NK-92 (cell line): ENCODE data around the gene ZDHHC3.
"Not testable (repeated sequence)": the region's sequence is repeated elsewhere in the genome, so short reads cannot be mapped to it uniquely, and the experiment has no call there.

ENCODE experiments used
- DNase-seq: peaks from one replicate; lab custom pipeline; 2025; ENCODE audit not compliant: unreplicated experiment; lab: John Stamatoyannopoulos, UW

The ZDHHC3 gene

DNA sequence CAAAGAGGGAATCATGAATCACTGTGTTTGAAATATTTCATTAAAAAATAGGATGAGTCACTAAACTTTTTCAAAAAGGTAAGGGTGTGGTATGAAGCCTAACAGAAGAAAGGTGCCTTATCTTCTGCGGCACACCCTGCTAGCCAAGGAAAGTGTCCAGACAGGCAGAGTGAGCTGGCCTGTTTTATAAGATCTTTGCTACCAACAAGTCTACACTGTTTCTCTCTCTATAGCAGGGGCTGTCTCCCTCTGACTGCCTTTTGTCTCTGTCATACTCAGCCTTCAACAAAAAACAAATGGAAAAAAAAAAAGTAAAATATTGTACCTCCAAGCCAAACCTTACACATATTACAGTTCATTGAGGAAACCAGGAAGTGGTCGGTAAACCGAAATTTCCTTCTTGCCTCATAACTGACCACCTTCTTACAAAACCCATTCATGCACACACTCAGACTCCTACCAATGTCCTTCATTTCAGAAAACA, 9.1 kb downstream of the ZDHHC3 start:
- DNase-seq = no peak

- DNase-seq = no peak
These were observed 10.8 kb downstream of the ZDHHC3 start for GRCh38 chr3:44965165-44965564.

GRCh38 chr3:44963571-44964325, 12.2 kb downstream of the ZDHHC3 start:
- no peak for DNase-seq

DNA sequence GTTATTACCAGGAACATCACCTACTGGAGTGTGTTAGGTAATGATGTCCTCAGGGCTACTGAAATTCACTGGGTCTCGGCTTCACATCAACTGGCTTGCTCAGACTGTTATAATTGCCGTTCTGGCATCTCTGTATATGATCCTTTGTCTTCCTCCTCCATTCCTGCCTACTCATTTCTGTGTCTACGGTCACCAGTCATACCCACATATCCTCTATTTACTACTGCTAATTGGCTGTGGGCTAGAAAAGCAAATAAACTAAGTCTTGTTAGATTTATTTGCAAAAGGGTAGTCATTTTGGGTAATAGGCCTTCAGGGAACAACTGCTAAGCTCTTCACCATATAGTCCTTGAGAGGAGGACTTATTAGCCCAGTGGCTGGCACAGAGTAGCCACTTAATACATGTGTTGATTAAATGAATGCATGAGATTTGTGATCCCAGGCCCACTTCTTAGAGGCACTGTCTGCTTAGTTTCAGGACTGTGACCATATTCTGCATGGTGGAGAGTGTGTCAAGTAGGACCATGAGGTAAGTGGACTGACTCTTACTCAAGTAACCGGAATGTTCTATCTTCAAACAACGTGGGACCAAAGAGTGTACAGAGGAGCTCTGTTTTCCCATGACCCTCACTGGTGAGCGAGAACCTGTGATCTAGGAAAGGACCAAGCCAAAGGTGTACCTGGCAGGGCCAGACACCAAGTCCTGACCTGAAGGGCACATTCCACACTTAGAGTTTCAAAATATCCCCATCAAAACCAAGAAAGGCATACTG, 13.2 kb downstream of the ZDHHC3 start:
- no peak for DNase-seq

- no peak for DNase-seq
These were observed 14.1 kb downstream of the ZDHHC3 start for GRCh38 chr3:44961888-44962287.

DNA sequence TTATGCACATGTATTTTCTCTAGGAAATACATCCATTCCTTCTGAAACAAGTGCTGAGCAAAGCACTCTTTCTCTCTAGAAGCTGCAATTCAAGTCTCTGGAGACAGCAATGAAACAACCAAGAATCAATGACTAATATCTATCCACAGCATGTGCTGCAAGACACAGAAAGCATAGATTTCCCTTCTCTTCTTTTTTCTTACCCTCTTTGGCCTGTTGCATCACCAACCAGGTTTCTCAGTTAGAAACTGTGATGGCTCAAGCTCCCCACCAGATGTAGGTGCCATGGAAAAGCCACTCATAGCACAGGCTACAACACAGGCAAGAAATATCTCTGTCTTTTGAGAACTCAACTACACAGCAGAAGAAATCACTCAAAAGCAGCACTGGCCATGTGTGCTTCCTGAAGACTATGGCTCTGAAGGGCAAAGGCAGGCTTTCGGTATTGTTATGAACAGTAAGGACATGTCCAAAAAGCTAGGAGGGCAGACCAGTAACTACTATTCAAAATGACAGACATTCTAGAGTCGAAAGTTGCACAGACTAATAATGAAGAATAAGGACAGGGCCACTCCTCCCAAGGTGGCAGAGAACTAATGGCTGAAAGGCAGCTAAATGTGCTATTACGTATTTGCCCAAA, 15.5 kb downstream of the ZDHHC3 start:
- DNase-seq = no peak

GRCh38 chr3:44958386-44958785, 17.6 kb downstream of the ZDHHC3 start:
- DNase-seq = no peak

GRCh38 chr3:44957986-44958385, 18.0 kb downstream of the ZDHHC3 start:
- no peak for DNase-seq

DNA sequence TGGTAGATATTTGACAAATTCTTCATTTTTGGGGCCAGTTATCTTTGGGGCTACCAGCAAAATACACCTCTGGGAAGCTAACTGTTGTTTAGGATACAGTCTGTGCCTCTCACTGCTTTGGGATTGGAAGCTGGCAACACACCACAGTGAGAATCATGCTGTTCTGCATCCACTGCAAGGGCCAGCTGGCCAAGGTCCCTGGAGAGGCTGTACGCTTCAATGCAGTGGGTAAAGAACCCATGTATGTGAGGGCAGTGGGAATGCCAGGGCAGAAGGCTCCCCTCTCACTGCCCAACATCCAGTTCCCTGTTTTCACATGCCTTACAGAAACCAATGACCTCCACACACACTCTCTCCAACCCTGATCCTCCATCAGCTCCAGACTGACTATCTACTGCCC, 20.1 kb downstream of the ZDHHC3 start:
- DNase-seq = no peak

- no peak for DNase-seq
These were observed 21.0 kb downstream of the ZDHHC3 start for GRCh38 chr3:44954962-44955361.

GRCh38 chr3:44954304-44954703, 21.7 kb downstream of the ZDHHC3 start:
- no peak for DNase-seq

- no peak for DNase-seq
These were observed 23.3 kb downstream of the ZDHHC3 start for GRCh38 chr3:44952689-44953088.

DNA sequence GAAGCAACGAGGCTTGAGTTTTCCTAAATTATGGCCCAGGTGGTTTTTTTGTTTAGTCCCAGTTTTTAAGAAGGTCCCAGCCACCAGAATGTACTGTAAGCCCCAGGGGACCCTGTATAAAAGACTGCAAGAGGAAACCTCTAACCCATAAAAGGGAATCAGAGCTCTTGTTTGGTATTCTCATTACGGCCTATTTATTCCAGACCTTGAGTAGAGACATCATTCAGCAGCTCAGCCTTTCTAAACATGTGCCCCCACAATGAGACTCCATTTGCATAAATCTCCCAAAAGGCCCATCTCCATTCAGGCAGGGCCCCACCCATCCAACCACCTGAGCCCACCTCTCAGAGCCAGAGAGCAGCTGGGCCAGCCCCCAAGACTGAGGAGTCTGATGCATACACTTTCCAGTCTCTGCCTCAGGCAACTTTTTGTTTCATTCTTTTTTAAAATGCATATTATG, 25.7 kb downstream of the ZDHHC3 start:
- DNase-seq = no peak

DNA sequence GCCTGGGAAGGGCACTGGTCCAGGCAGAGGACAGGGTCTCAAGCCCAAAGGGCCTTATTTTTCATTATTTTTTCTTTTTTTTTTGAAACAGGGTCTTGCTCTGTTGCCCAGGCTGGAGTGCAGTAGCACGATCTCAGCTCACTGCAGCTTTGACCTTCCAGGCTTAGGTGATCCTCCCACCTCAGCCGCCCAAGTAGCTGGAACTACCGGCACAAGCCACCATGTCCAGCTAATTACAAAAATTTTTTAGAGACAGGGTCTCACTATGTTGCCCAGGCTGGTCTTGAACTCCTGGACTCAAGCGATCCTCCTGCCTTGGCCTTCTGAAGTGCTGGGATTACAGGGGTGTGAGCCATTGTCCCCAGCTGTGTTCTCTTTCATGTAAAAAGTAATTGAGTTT, 26.2 kb downstream of the ZDHHC3 start:
- DNase-seq = not testable (repeated sequence)

DNA sequence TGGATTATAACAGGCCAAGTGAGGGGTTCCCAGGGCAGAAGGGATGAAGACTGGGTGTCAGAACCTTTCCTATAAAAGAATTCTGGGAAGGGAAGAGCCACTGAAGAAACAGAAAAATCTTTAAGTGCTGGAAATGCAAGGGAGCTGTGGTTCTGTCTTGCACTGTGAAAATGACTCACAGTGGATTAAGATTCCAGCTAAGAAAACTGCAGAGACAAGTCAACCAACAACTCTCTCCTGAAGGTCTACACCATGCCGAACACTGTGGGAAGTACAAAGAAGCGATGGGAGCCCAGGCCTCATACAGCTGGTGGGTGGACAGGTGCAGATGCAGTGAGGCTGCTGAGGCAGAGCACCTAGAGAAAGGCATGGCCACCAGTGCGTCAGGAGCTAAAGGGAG, 27.7 kb downstream of the ZDHHC3 start:
- no peak for DNase-seq

GRCh38 chr3:44942202-44942921, 33.6 kb downstream of the ZDHHC3 start:
- DNase-seq = no peak

DNA sequence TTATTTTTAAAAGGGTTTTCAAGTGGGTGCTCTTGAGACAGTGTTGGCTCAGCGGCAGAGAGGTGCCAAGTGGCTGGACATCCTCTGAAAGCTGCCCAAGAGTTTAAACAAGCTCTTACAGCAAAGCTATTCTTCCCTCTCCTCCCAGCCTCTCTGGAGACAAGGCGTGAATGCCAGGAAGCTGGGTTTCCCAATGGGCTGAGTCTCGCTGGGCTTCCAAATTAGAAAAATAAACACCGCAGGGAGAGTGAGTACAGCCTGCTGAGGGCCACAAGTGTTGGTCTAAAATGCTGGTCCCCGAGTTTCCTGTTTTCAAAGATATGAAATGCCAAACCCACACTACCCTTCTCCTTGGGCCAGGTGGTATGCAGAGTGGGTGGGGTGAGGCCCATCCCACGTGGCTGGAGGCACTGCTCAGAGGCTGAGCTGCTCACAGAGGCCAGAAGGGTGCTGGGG, 36.4 kb downstream of the ZDHHC3 start:
- DNase-seq = no peak

GRCh38 chr3:44932986-44933944, 42.7 kb downstream of the ZDHHC3 start:
- DNase-seq = no peak

DNA sequence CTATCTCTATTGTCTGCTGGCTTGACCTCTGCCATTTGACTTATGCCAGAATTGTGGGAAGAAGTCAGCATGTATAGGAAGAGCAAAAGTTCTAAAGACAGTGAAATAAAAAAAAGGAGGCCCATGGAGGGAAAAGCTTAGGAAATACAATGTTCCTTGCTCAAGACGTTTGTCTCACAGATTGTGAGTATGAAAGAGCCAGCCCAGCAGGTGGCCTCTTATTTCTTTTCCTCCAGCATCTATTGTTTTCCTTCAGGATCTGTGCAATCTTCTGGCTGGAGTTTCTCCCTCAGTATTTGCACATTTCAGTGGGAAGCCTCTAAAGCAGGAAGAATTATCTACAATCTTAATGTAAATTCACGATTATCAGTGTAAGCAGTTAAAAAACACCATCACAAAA, 43.7 kb downstream of the ZDHHC3 start:
- DNase-seq = no peak

DNA sequence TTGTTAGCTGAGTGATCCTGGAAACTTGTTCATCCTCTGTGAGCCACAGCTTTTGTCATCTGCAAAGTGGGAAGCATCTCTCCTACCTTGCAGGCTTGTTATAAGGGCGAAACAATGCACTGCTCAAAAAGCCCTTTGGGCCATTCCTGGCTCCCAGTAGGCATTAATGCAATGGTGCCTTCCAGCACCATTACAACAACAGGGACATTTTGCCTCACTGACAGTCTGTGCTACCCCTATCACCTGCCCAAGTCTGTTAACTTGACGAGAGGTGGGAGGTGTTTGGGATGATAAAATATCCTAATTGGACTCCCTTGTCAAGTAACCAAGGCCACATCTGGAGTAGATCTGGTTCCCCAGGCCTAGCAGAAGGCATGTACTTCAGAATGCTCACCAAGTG, 44.2 kb downstream of the ZDHHC3 start:
- DNase-seq = no peak
